Measurements from ENCODE around the gene P3H1. TPM values are rescaled to one million over a fixed set of nuclear protein-coding genes. Genes with fewer than 3 reads are reported as not detected.

P3H1 gene
- total and polyA plus RNA-seq, 7 donors = 2.9 to 8.5 (median 5.7) TPM

GRCh38 chr1:42806593-42806992 lies 39.8 kb upstream of the P3H1 start:
- ATAC-seq (no peak), DNase-seq (no peak)
- Histone ChIP-seq H3K4me1 (no peaks in the 10 kb centered on the region), H3K9me3 (no peaks in the 10 kb centered on the region), H3K27me3 (ENCODE audit: insufficient read depth in 3 of 3, low read length in 2 of 3) (no peaks in the 10 kb centered on the region), H3K27ac (no peak overlapping the region), H3K36me3 (ENCODE audit: insufficient read depth in 1 of 2, low read depth in 1 of 2) (peaks cover 0 to 16% of the 10 kb centered on the region in 2 donors), H3K4me3 (no peak overlapping the region)
- intact Hi-C loops (cut with DNase I) = no loop called here
- no peak for TF ChIP-seq CTCF (IDR thresholded peaks at IDR 0.05)
- WGBS, 3 donors = 84 to 85% (median 84%) methylated on average over 5 of the region's 5 CpGs

GRCh38 chr1:42806171-42806570 lies 39.3 kb upstream of the P3H1 start:
- Histone ChIP-seq H3K4me1 (no peaks in the 10 kb centered on the region), H3K36me3 (ENCODE audit: insufficient read depth in 1 of 2, low read depth in 1 of 2) (peaks cover 0 to 14% of the 10 kb centered on the region in 2 donors), H3K27me3 (ENCODE audit: insufficient read depth in 3 of 3, low read length in 2 of 3) (no peaks in the 10 kb centered on the region), H3K27ac (no peak overlapping the region), H3K4me3 (no peak overlapping the region), H3K9me3 (no peaks in the 10 kb centered on the region)
- DNase-seq (no peak), ATAC-seq (no peak)
- intact Hi-C loops (cut with DNase I) = no loop called here
- TF ChIP-seq CTCF (IDR thresholded peaks at IDR 0.05) = no peak

- ATAC-seq (peak in 1 of 4 donors; percentile 51), DNase-seq (no peak)
- Histone ChIP-seq H3K27me3 (ENCODE audit: insufficient read depth in 3 of 3, low read length in 2 of 3) (no peaks in the 10 kb centered on the region), H3K4me1 (no peaks in the 10 kb centered on the region), H3K27ac (peak overlapping the region; percentile 2), H3K36me3 (ENCODE audit: insufficient read depth in 1 of 2, low read depth in 1 of 2) (peaks cover 0 to 4% of the 10 kb centered on the region in 2 donors), H3K9me3 (no peaks in the 10 kb centered on the region), H3K4me3 (no peak overlapping the region)
- intact Hi-C loops (cut with DNase I) = no loop called here
- no peak for TF ChIP-seq CTCF (IDR thresholded peaks at IDR 0.05)
- 55 to 61% (median 61%) methylated on average over 8 of the region's 8 CpGs for WGBS, 3 donors
Measured at GRCh38 chr1:42801832-42802473, 35.1 kb upstream of the P3H1 start.

- no peaks in the 10 kb centered on the region for H3K4me1 ChIP-seq
- H3K27ac ChIP-seq = no peak overlapping the region
- H3K36me3 ChIP-seq (ENCODE audit: insufficient read depth in 1 of 2, low read depth in 1 of 2) = no peaks in the 10 kb centered on the region
- DNase-seq (no peak), ATAC-seq (no peak)
- H3K27me3 ChIP-seq (ENCODE audit: insufficient read depth in 3 of 3, low read length in 2 of 3) = no peaks in the 10 kb centered on the region
- WGBS, 3 donors = 84 to 90% (median 88%) methylated on average over 5 of the region's 5 CpGs
- no peaks in the 10 kb centered on the region for H3K9me3 ChIP-seq
- no peak overlapping the region for H3K4me3 ChIP-seq
- intact Hi-C loops (cut with DNase I) = no loop called here
- no peak for TF ChIP-seq CTCF (IDR thresholded peaks at IDR 0.05)
Measured at GRCh38 chr1:42797979-42798378, 31.2 kb upstream of the P3H1 start.

- ATAC-seq (no peak), DNase-seq (no peak)
- H3K4me3 ChIP-seq = no peak overlapping the region
- no peaks in the 10 kb centered on the region for H3K36me3 ChIP-seq (ENCODE audit: insufficient read depth in 1 of 2, low read depth in 1 of 2)
- TF ChIP-seq CTCF (IDR thresholded peaks at IDR 0.05) = no peak
- WGBS, 3 donors = 79 to 83% (median 79%) methylated on average over 3 of the region's 3 CpGs
- H3K4me1 ChIP-seq = no peaks in the 10 kb centered on the region
- H3K9me3 ChIP-seq = no peaks in the 10 kb centered on the region
- intact Hi-C loops (cut with DNase I) = no loop called here
- H3K27ac ChIP-seq = no peak overlapping the region
- H3K27me3 ChIP-seq (ENCODE audit: insufficient read depth in 3 of 3, low read length in 2 of 3) = no peaks in the 10 kb centered on the region
Measured at GRCh38 chr1:42797414-42797813, 30.6 kb upstream of the P3H1 start.

Measured in psoas muscle (tissue), 8 donors.